HG03520 (cell line): Measurements from ENCODE around the gene RNF144A.

Experiments
- ATAC-seq: cut with Tn5 transposase; IDR thresholded peaks from one replicate; pipeline ENCODE4 v1.9.1; 2021; ENCODE audit warnings: mild to moderate bottlenecking, moderate library complexity; ENCODE audit not compliant: unreplicated experiment

The RNF144A gene

DNA sequence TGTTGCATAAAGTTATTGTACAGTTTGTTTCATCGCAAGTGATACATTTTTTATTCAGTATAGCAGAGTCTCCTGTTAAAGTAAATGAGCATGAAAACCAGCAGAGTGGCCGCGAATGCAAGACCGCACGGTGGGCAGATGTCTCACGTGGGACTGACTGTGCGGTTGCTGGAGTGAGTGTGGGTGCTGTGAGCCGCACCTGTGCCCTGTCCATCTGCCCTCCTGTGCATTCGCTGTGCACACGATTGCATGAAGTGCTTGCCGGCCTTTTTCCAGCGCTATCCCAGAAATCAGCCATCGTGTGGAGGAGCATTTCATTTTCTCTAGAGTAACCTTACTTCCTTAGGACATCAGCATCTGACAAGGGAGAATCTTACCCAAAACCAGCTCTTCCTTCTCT is 118.7 kb downstream of the RNF144A start:
- no peak for ATAC-seq

DNA sequence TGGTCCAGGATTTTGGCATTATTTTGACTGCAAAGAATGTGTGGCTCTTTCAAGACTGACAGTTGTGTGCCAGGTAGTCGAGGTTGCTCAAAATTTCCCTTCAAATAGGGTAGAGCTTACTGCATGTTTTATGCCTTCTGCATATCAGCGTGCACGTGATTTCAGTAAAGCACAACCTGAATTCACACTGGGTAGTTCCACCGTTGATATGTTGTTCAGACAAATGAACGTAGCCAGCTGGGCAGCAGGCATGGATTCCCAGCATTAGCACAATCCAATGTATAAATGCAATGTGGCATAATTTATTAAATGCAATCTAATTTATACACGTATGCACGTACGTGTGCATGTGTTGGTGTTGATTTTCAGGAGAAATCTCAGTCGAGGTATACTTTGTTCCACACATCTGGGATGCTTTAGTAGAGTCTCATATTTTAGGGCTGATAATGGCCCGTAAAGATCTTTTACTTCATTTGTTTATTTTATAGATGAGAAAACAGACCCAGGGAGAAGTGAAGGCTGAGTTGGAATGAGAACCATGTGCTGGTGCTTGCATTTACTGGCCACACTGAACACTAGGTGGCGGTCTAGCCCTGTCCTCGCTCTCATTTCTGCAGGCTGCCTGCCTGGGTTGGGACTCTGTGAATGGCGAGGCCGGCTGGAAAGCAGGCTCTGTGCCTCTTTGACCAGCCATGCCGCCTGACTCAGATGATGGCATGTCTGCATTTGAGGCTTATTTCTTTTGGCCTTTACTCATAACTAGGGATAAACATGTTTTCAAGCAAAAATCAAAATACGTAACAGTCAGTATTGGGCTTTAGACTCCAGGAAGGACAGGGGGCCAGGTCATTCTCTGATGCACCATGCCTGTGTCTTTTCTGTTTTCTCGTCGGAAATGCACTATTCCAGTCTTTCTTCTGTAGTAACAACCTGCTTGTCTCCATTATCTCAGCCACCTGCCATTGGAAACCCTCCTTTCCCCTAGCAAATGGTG is 120.4 kb downstream of the RNF144A start:
- peak; percentile 97 for ATAC-seq

DNA sequence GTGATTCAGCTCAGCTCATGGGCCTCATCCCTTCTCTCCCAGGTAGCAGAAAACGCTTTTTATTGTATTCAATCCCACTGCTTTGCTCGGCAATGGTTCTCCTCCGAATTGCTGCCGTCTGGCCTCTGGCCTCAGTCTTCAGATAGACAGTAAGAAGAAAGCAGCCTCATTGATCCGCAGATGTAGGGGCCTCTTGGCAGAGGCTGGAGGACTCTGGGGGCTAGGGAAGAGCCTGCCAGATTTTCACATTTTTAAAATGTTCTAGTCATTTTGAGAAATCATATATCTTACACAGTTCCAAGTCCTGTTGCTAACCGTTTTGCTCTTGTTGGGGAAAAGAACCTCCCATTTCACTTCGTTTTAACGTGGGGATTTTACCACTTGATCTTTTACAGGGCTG is 123.3 kb downstream of the RNF144A start:
- no peak for ATAC-seq

DNA sequence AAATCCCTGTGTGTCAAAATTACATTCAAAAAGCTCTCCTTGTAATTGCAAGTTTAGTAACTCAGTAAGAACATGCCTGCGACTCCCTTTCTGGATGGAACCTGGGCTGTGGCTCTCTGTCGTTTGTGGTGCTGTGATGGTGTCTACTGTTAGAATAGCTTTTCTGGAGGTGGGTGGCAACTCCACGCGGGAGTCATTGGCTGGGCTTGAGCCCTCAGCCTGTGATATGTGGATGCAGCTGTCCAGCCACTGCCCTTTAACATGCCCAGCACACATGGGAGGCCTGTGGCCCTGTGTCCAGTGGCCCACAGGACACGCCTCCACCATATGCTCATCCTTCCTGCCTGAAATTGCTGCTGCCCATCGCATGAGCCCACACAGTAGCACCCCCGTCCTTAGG is 124.2 kb downstream of the RNF144A start:
- no peak for ATAC-seq

DNA sequence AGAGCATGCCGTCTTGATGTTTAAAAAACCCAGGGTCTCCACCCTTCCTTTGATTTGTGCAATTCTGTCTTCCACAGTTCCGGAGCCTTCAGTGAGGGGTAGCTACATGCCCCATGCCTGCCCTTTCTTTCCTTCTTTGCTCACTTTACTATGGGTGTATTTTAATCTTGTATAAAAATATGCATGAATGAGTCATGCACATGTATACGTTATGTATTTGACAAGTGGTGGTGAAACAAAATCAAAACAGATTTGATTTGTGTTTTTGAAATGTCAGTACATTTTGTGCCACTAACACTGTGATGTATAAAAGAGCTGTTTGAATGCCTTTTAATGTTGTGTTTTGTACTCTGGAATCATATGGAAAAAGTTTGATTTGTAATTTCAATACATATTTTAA is 126.5 kb downstream of the RNF144A start:
- ATAC-seq = no peak

DNA sequence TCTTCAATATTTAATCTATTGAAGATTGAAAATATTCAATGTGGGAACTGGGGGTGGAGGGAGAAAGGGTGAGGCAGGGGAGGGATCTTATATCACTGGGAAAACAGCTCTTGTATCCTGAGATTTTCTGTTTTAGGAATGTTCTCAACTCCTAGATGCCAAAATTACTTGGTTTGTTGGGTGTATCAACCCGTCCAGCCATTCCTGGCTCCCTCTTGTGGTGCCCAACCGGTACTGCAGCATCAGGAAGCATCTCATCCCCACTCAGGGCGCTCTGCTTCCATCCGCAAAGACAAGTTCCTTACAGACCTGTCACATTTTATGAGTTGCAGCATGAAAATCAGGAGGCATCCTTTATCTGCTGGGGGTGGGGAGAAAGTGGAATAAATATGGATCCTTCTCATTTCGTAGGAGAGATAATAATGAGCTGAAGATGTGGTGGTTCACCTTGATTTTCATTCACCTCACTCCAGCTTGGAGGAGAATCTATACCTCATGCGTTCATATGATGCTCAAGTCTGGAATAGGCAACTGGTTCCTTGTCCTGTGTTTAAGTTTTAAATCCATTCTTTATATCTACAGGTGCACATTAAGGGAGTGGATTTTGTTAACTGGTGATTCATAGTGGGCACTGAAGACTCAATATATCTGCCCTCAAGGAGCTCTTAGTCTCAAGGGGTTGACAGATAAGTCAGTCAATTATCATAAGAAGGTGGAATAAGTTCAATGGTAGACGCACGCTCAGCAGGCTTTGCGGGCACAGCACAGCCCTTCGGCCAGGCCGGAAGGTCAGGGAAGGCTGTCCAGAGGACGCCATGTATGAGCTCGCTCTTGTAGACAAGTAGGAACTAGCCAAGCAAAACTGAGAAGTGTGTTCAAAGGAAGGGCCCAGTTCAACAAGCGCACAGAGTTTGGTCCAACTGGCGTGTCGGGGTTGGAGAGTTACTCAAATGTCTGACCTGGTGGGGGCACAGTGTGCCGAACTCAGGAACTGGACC is 127.3 kb downstream of the RNF144A start:
- ATAC-seq = peak; percentile 68

DNA sequence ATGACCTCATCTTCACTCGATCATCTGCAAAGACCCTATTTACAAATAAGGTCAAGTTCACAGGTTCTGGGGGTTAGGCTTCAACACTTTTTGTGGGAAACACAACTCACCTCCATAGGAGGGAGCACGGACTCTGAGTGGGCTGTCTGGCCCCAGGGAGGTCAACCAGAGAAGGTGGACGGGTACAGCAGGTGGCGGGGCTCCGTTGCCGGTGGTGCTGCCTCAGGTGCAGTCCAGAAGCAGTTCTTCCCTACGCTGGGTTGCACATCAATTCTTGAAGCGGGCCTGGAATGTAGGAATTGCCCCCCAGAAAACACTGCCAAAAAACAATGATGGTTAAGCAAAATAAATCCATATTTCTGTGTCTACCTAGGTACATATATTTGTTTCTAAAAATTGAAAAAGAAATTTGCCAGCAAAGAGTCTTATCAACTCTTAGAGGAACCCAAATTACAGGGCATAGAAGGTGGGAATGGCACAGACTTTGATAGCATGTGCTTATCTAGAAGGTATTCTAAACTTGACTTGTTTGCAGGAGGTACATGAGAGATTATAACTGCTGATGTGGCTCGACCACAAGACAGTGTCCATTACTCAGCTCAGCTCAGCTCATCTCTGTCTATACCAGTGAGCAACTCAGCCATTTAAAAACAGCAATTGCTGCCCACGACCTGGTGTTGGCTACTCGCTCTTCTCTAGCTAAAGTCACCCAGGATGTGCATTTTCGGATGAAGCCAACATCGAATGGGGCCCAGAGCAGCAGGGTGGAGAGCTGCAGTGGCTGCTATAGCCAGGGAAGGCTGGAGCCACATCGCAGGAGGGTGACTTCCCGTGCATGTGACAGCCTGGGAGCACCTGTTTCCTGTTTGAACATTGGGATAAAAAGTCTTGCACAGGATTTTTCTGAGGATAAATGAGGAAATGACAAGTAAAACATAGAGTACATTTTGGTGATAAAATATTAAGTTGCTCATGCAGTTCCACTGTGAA is 128.7 kb downstream of the RNF144A start:
- ATAC-seq = no peak

DNA sequence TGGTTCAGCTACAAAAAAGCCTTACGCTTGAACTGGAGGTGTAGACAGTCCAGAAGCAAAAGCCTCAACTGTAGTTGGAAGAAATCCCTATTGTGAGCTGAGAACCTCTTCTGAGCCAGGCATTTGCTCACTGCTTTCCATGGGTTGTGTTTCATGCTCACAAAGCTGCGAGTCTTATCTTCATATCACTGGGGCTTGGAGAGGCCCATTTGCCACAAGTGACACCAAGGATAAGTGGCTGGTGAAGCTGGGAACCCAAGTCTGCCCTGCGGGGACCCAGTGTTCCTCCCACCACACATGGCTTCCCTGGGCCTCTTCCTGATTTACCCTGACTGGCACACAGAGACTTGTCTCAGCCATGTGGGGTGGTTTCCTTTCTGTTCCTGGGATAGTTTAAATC is 130.4 kb downstream of the RNF144A start:
- no peak for ATAC-seq

DNA sequence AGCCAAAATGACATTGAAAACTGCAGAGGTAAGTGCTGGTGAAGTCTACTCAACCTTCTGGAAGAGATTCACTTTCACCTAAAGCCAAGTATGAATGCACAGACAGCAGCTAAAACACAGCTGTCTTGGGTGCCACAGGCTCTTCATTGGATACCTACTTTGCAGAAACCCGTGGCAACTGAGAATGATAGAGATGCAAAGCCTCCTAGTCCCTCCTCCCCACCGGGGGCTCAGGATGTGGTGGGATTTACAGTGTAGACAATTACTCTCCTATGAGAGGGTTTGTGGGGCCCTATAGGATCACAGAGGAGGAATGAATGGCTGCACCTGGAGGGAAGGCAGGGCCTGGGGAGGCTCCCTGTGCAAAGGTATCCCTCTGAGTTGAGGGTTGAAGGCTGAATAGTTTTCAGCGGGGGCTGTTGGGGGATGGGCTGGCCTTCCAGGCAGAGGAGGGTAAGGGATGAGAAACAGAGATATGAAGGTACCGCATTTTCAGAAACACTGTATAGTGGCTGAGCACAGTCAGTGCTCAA is 131.6 kb downstream of the RNF144A start:
- ATAC-seq = no peak

DNA sequence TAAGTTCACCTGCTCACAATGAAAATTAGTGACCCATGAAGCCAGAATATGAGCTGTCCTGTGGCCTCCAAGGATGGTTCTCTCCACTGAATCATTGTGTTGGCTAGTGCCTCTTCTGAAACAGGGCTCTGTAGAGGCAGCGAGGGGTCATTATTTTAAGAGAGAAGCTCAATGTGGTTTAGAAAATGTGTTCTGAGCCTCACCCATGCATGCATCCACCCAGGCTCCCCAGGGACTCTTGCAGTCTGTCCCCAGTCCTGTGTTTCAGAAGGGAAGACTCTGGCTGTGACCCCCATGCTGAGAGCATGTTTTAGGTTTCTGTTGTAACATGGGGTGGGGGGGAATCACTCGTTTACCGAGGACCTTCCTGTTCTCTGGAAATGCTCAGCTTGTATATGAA is 135.2 kb downstream of the RNF144A start:
- ATAC-seq = peak; percentile 65

DNA sequence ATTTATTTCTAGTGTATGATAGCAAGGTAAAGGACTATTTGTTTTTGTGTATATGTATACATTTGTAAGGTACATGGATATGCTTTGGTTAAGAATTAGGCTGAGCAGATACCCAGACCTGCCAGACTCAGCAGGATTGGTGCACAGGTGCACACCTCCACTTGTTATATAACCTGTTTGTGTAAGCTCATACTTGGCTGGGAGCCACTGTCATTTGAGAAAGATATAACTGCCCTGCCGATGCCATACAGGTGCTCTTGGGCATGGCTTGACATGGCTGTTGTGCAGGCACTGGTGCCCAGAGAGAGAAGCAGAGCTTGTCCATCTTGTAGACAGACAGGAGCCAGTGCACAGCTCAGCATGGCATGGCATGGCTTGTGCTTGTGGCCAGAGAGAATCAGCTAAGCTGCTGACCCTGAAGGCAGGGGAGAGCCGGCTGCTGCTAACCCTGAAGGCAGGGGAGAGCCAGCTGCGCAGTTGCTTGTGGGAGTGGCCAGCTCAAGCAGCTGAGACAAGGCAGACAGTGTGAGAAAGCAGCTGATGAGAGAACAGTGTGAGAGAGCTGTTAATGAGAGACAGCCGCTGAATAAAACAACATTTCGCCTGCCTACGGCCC is 136.5 kb downstream of the RNF144A start:
- ATAC-seq = no peak

DNA sequence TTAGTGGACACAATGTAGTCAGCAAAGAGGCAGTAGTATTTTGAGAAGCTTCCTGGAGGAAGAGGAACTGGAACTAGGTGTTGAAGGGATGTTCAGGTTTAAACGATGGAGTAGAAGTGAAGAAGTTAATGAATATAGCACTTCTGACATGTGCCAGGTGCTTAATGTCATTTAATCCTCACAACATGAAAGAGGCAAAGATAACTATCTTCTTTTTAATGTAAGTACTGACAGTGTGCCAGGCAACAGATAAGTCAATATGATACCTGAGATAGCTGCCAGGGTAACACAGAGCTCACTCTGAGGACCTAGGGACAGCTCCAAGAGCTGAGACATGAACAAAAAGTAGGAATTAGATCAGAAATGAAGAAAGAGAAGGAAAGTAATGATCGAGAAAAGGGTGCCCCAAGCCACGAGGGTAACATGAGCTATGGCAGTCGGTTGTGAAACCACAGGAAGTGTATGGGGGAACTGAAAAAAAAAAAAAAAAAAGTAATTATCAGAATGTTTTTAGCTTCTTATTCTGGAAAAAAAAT is 140.7 kb downstream of the RNF144A start:
- ATAC-seq = peak; percentile 56

DNA sequence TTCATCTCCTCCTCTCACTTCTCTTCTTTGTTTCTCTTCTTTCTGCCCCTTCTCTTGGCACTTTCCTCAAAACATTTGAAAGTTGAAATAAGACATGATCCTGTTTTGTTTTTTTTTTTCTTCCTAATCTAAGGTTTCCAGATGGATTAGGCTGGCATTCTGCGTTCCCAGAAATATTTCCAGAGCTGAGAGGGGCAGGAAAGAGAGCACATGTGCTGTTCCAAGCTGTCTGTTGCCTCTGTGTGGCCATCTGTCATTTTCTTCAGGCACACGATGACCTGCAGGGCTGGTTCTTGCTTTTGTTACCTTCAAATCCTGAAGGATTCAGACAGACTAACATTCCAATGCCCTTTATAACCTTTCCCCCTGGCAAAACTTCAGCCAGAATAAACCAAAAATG is 142.9 kb downstream of the RNF144A start:
- ATAC-seq = no peak

DNA sequence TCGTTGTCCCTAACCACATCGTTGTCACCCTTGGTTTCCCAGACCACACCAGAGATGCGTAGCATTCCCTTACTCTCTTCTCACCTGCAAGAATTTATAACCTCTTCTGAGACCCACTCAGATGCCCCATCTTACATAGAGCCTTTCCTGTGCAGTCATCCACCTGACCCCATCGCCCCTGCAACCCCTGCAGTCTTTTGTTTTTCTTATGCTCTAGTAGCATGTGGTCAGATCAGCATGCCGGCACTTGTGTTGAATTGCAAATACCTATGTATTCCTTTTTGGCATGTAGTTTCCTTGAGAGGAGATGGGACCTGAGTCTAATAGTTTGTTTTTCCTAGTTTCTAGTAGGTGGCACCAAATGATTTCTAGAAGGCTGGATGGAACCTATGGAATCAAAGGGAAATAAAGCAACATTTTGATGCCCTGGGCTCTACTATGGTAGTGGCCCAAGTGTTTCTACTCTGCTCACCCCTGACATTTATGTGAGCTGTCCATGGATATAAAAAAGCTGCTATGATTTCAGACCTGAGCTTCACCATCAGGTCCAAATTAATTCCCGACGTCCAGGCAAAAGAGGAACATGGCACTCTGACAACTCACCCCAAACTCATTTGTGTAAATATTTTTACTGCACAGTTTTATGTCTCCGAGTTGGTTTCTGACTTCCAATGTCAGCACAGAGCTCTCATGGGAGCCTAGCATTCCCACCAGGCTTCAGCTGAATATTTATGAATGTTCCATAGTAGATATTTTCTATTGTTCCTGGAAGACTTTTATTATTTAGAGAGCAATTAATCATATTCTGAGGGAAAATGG is 143.6 kb downstream of the RNF144A start:
- ATAC-seq = no peak

DNA sequence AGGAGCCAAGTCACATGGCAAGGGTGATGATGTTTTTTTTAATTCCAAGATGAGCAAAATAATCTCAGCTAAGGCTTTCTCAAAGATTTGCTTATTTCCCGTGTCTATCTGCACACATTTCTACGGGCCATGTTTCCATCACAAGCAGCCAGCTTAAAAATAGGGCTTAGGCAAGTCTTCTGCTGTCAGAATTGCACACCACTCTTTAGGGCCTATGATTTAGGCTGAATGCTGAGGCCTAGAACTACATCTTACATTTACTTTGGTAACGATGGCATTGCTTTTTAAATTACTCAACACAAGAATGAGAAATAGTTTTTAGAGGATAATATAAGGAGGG is 144.2 kb downstream of the RNF144A start:
- ATAC-seq = no peak

DNA sequence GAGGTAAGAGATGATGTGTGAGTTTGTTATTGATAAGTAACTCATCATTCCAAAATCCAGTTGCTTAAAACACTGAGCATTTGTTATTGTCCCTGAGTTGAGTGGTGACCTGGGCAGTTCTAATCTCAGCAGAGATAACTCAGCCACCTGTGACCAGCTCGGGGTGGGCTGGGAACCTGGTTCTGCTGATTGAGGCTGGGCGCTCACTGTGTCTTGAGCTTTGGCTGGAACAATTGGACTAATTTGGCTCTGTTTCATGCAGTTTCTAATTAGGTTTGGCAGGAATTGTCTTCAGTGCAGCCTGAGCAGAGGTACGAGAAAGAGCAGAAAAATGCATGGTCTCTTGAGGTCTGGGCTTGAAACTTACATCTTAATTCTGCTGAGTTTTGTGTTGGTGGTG is 144.7 kb downstream of the RNF144A start:
- ATAC-seq = no peak

DNA sequence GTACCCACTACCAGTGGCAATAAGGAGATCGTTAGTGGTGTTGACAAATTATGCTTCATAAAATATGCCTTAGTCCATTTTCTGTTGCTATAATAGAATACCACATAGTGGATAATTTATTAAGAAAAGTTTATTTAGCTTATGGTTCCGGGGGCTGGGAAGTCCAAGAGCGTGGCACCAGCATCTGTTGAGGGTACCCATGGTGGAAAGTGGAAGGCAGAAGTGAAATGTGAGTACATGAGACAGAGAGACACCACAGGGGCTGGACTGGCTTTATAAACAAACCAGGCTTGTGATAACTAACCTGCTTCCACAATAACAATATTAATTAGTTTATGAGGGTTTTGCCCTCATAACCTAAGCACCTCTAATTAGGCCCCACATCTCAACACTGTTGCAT is 146.6 kb downstream of the RNF144A start:
- no peak for ATAC-seq

DNA sequence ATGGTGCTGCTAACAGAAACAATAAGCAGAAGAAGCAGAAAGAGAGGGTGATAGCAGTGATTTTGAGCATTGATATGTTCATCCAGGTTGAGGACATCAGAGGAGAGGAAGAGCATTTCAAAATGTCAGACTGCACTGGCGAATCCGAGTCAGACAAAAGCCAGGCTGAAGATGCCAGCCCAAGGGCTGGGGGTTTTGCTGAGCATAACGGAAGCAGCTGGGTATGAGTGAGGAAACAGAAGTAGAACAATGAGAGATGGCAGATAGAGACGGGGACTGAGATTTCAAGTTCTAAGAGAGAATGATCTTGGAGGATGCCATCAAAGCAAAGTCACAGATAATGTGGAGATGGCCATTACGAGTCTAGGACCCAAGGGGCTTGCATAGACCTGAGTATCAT is 151.2 kb downstream of the RNF144A start:
- no peak for ATAC-seq

DNA sequence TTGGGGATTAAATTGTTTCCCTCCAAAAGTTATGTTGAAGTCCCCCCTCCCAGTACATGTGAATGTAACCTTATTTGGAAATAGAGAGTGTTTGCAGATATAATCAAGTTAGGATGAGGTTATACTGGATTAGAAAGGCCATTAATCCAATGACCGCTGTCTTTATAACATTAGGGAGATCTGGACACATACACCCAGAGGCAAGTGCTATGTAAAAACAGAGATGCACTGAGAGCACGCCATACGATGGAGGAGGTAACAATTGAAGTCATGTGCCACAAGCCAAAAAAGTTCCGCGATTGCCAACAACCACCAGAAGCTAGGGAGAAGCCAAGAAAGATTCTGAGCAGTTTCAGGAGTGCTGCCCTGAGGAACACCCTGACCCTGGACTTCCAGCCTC is 153.3 kb downstream of the RNF144A start:
- no peak for ATAC-seq
